ENCODE data around the gene WDR73. TPM values are rescaled to one million over a fixed set of nuclear protein-coding genes. Genes with fewer than 3 reads are reported as not detected.

WDR73 gene
- total RNA-seq, 1 experiment from 2014 or later = 20.8 TPM

DNA sequence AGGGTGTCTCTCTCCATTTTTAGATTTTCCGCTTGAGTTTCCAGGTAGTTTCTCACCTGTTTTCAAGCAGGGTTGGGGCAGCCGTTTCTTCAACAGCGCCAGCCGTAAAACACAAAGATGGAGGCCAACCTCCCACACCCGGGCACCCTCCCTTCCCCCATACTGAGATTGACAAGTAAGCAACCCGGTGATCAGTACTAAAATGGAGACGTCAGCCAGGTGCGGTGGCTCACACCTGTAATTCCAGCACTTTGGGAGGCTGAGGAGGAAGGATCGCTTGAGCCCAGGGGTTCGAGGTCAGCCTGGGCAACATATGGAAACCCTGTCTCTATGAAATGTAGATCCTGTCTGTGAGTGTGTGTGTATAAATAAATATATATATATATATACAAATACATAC, 54.2 kb downstream of the WDR73 start:
- peak overlapping the region; percentile 84 for H3K4me2 ChIP-seq (ENCODE audit: low read length)
- ChIA-PET CTCF (interaction anchor here (1.0 kb wide), 1 partner anchor 38 kb away, joined by 4 read pairs; no protein-coding TSS in a partner anchor), POLR2A (ENCODE audit: unreplicated experiment) (no interaction called here)

DNA sequence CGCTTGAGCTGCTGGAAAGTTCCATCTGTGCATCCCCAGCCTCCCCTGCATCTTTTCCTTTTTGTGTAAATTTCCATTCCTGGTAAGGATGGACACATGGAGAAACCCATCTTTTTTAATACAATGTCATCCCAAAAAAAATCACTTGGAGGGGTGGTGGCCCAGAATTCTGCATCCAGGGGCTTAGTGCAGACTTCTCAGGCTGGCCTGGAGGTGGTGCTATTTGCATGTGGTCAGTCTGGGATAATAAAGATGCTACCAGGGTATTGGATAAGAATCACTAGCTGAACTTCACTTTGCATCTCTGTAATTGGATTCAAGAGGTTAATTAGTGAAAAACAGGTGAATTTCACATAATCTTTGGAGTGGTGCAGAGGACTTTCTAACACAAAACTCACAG, 55.1 kb downstream of the WDR73 start:
- DNase-seq (peak; percentile 62), ATAC-seq (peak; percentile 16; the same call in 1 of the 2 replicates)
- H3K79me2 ChIP-seq (ENCODE audit: low read length) = peaks cover 19% of the 10 kb centered on the region
- H3K9me2 ChIP-seq (replicated peaks; ENCODE audit: low read length) = no peaks in the 10 kb centered on the region
- intact Hi-C loops (cut with micrococcal nuclease) = loop anchor here (1.0 kb wide), 1 partner anchor 39 kb away; no protein-coding TSS in a partner anchor
- no peaks in the 10 kb centered on the region for H3K27me3 ChIP-seq (ENCODE audit: low read length)
- peaks cover 8% of the 10 kb centered on the region; the same call in 1 of the 2 replicates for H3K4me1 ChIP-seq (ENCODE audit: insufficient read depth, low read length)
- no peak overlapping the region for H3K4me3 ChIP-seq (ENCODE audit: low read length)
- no peak for TF ChIP-seq EZH2 (IDR thresholded peaks at IDR 0.05; ENCODE audit: low read length, unreplicated experiment)
- no peak for TF ChIP-seq EZH2phosphoT487 (IDR thresholded peaks at IDR 0.05; ENCODE audit: borderline replicate concordance, low read length)
- TF ChIP-seq, protein P1, sequence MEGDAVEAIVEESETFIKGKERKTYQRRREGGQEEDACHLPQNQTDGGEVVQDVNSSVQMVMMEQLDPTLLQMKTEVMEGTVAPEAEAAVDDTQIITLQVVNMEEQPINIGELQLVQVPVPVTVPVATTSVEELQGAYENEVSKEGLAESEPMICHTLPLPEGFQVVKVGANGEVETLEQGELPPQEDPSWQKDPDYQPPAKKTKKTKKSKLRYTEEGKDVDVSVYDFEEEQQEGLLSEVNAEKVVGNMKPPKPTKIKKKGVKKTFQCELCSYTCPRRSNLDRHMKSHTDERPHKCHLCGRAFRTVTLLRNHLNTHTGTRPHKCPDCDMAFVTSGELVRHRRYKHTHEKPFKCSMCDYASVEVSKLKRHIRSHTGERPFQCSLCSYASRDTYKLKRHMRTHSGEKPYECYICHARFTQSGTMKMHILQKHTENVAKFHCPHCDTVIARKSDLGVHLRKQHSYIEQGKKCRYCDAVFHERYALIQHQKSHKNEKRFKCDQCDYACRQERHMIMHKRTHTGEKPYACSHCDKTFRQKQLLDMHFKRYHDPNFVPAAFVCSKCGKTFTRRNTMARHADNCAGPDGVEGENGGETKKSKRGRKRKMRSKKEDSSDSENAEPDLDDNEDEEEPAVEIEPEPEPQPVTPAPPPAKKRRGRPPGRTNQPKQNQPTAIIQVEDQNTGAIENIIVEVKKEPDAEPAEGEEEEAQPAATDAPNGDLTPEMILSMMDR (conservative IDR thresholded peaks at IDR 0.05; ENCODE audit: low read depth, low read length) = peak; percentile 91
- peaks cover under 1% of the 10 kb centered on the region; the same call in 1 of the 2 replicates for H3K36me3 ChIP-seq (ENCODE audit: low read depth, low read length)
- BruUV-seq (replicated peaks) = no TSS peak
- H3K9me3 ChIP-seq (ENCODE audit: low read length) = no peaks in the 10 kb centered on the region
- H4K20me1 ChIP-seq (ENCODE audit: low read length) = no peaks in the 10 kb centered on the region
- no peak overlapping the region for H3K9ac ChIP-seq (ENCODE audit: low read length)
- H3F3A ChIP-seq (ENCODE audit: low read length, unreplicated experiment) = no peaks in the 10 kb centered on the region
- ChIA-PET CTCF (interaction anchor here (0.5 to 1.0 kb wide), 3 partner anchors 30 to 59 kb away, joined by 4 to 9 read pairs (median 9); partner anchors contain the start of gene NMB), POLR2A (ENCODE audit: unreplicated experiment) (interaction anchor here (0.5 kb wide), 2 partner anchors 70 to 381 kb away, joined by 3 to 4 read pairs; no protein-coding TSS in a partner anchor)
- no peak overlapping the region for H3K4me2 ChIP-seq (ENCODE audit: low read length)
- H2AFZ ChIP-seq (ENCODE audit: low read length) = no peak overlapping the region
- no peak overlapping the region for H3K27ac ChIP-seq (ENCODE audit: low read length)

More for the DNA sequence above, 54.2 kb downstream of the WDR73 start:
- H2AFZ ChIP-seq (ENCODE audit: low read length) = peak overlapping the region; percentile 98
- H3K27ac ChIP-seq (ENCODE audit: low read length) = no peak overlapping the region
- H3K79me2 ChIP-seq (ENCODE audit: low read length) = peaks cover 19% of the 10 kb centered on the region
- H3K36me3 ChIP-seq (ENCODE audit: low read depth, low read length) = peaks cover 5% of the 10 kb centered on the region; the same call in 1 of the 2 replicates
- no peaks in the 10 kb centered on the region for H3F3A ChIP-seq (ENCODE audit: low read length, unreplicated experiment)
- TF ChIP-seq, protein P1 (conservative IDR thresholded peaks at IDR 0.05; ENCODE audit: low read depth, low read length) = no peak
- TF ChIP-seq EZH2 (IDR thresholded peaks at IDR 0.05; ENCODE audit: low read length, unreplicated experiment) (no peak), EZH2phosphoT487 (IDR thresholded peaks at IDR 0.05; ENCODE audit: borderline replicate concordance, low read length) (no peak)
- H4K20me1 ChIP-seq (ENCODE audit: low read length) = no peaks in the 10 kb centered on the region
- no peaks in the 10 kb centered on the region for H3K27me3 ChIP-seq (ENCODE audit: low read length)
- no TSS peak for BruUV-seq (replicated peaks)
- intact Hi-C loops (cut with micrococcal nuclease) = loop anchor here (1.0 kb wide), 2 partner anchors 31 to 38 kb away; no protein-coding TSS in a partner anchor
- ATAC-seq = no peak
- H3K4me3 ChIP-seq (ENCODE audit: low read length) = peak overlapping the region; percentile 64
- no peak overlapping the region for H3K9ac ChIP-seq (ENCODE audit: low read length)
- no peaks in the 10 kb centered on the region for H3K9me2 ChIP-seq (replicated peaks; ENCODE audit: low read length)
- no peak for DNase-seq
- peaks cover 8% of the 10 kb centered on the region; the same call in 1 of the 2 replicates for H3K4me1 ChIP-seq (ENCODE audit: insufficient read depth, low read length)
- no peaks in the 10 kb centered on the region for H3K9me3 ChIP-seq (ENCODE audit: low read length)

DNA sequence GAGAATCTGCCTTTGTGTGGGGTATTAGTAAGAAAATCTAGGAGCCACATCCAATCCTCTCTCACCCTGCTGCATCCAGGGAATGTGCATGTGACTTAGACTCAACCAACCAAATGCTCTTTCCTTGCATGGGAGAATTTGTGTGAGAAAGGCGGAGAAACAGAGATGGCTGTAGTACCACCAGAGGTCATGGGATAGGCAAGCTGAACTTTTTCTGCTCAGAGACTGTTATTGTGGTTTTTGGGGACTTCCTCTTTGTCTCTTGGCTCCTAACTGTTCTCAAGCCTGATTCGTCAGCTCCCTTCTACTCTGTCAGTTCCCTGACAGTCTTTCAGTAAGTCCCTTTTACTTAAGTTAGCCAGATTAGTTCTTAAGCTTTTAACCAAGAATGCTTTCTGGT, 55.8 kb downstream of the WDR73 start:
- peaks cover 19% of the 10 kb centered on the region for H3K79me2 ChIP-seq (ENCODE audit: low read length)
- DNase-seq (no peak), ATAC-seq (no peak)
- ChIA-PET CTCF (no interaction called here), POLR2A (ENCODE audit: unreplicated experiment) (no interaction called here)
- H3K9ac ChIP-seq (ENCODE audit: low read length) = no peak overlapping the region
- H3F3A ChIP-seq (ENCODE audit: low read length, unreplicated experiment) = no peaks in the 10 kb centered on the region
- no peak overlapping the region for H2AFZ ChIP-seq (ENCODE audit: low read length)
- no TSS peak for BruUV-seq (replicated peaks)
- no peaks in the 10 kb centered on the region for H3K36me3 ChIP-seq (ENCODE audit: low read depth, low read length)
- H3K4me3 ChIP-seq (ENCODE audit: low read length) = no peak overlapping the region
- TF ChIP-seq EZH2phosphoT487 (IDR thresholded peaks at IDR 0.05; ENCODE audit: borderline replicate concordance, low read length) = no peak
- no peak for TF ChIP-seq EZH2 (IDR thresholded peaks at IDR 0.05; ENCODE audit: low read length, unreplicated experiment)
- TF ChIP-seq, protein P1 (conservative IDR thresholded peaks at IDR 0.05; ENCODE audit: low read depth, low read length) = no peak
- no peak overlapping the region for H3K27ac ChIP-seq (ENCODE audit: low read length)
- intact Hi-C loops (cut with micrococcal nuclease) = no loop called here
- no peaks in the 10 kb centered on the region for H3K27me3 ChIP-seq (ENCODE audit: low read length)
- no peaks in the 10 kb centered on the region for H3K9me3 ChIP-seq (ENCODE audit: low read length)
- no peaks in the 10 kb centered on the region for H4K20me1 ChIP-seq (ENCODE audit: low read length)
- peaks cover 8% of the 10 kb centered on the region; the same call in 1 of the 2 replicates for H3K4me1 ChIP-seq (ENCODE audit: insufficient read depth, low read length)
- no peak overlapping the region for H3K4me2 ChIP-seq (ENCODE audit: low read length)
- no peaks in the 10 kb centered on the region for H3K9me2 ChIP-seq (replicated peaks; ENCODE audit: low read length)

All from PC-3 (cell line).